GM12873 (cell line): ENCODE data around the gene VSIG8.

Source experiments
- TF ChIP-seq, protein P1 (sequence below): IDR thresholded peaks from 2 replicates; pipeline ENCODE4 v1.5.1; 2012; ENCODE audit warnings: low read depth, mild to moderate bottlenecking, moderate library complexity, low read length, control low read depth; ENCODE audit not compliant: insufficient read depth; ENCODE audit errors: missing control alignments

Gene VSIG8

DNA sequence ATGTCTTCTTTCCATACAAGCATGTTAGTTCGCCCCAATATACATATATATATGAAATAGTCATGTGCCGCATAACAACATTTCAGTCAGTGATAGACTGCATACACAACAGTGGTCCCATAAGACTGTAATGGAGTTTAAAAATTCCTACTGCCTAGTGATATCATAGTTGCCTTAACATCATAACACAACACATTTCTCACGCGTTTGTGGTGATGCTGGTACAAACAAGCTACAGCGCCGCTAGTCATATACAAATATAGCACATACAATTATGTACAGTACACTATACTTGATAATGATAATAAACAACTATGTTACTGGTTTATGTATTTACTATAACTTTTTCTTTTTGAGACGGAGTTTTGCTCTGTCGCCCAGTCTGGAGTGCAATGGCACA is 46.5 kb downstream of the VSIG8 start:
- TF ChIP-seq, protein P1, sequence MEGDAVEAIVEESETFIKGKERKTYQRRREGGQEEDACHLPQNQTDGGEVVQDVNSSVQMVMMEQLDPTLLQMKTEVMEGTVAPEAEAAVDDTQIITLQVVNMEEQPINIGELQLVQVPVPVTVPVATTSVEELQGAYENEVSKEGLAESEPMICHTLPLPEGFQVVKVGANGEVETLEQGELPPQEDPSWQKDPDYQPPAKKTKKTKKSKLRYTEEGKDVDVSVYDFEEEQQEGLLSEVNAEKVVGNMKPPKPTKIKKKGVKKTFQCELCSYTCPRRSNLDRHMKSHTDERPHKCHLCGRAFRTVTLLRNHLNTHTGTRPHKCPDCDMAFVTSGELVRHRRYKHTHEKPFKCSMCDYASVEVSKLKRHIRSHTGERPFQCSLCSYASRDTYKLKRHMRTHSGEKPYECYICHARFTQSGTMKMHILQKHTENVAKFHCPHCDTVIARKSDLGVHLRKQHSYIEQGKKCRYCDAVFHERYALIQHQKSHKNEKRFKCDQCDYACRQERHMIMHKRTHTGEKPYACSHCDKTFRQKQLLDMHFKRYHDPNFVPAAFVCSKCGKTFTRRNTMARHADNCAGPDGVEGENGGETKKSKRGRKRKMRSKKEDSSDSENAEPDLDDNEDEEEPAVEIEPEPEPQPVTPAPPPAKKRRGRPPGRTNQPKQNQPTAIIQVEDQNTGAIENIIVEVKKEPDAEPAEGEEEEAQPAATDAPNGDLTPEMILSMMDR: no peak

DNA sequence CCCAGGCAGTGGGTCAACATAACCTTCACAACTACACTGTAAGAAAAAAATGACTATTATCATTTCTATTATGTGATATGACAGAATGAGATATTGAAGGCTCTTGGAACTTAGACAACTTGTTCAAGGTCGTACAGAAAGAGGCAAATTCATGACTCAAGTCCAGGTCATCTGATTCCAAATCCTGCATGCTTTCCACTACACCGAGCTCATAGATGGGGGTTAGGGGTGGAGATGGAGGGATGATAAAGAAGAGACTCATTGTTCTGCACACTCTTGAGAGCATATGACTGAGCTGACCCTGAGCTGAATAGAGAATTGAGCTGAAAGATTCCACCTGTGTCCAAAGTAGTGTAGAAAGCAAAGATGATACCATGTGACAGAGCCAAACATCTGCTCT is 57.5 kb downstream of the VSIG8 start:
- TF ChIP-seq, protein P1: no peak
